HAP-1 (cell line): Measurements from ENCODE around the gene TAB3.

ENCODE experiments used
- DNase-seq, 2 experiments: peaks; one replicate each; pipeline ENCODE4 v3.0.0-alpha.2; 2016 to 2020; ENCODE audit warnings: low spot score in 2 of 2
- H3K27me3 ChIP-seq: fragments of 250-450 bp; sonication (Bioruptor Pico); 2 replicates; pipeline ENCODE4 v1.5.1; 2020; ENCODE audit warnings: low read depth, mild to moderate bottlenecking, moderate library complexity
- H3K36me3 ChIP-seq: fragments of 250-450 bp; sonication (Bioruptor Pico); replicated peaks from 2 replicates; pipeline ENCODE4 v1.5.1; 2020; ENCODE audit warnings: mild to moderate bottlenecking
- H3K4me1 ChIP-seq: fragments of 250-450 bp; sonication (Bioruptor Pico); 2 replicates; pipeline ENCODE4 v1.5.1; 2020; ENCODE audit warnings: mild to moderate bottlenecking
- H3K4me3 ChIP-seq: fragments of 250-450 bp; sonication (Bioruptor Pico); 2 replicates; pipeline ENCODE4 v1.5.1; 2020; ENCODE audit warnings: mild to moderate bottlenecking, moderate library complexity
- H3K9me3 ChIP-seq: fragments of 250-450 bp; sonication (Bioruptor Pico); 2 replicates; pipeline ENCODE4 v1.5.1; 2020; ENCODE audit warnings: mild to moderate bottlenecking, moderate library complexity
- in situ Hi-C: fragments of 300-500 bp; cut with MboI; formaldehyde crosslinking; loops from 3 replicates; pipeline ENCODE4 v1.14.3; 2020; ENCODE audit warnings: low sequenced_read_pairs, inconsistent platforms, mixed read lengths

TAB3 gene

GRCh38 chrX:30793767-30794103, 95.3 kb downstream of the TAB3 start:
- Histone ChIP-seq H3K27me3 (no peaks in the 10 kb centered on the region), H3K4me1 (no peaks in the 10 kb centered on the region), H3K36me3 (no peaks in the 10 kb centered on the region), H3K9me3 (no peaks in the 10 kb centered on the region), H3K4me3 (no peak overlapping the region)
- in situ Hi-C loops, result no loop called here
- DNase-seq, result no peak

- Histone ChIP-seq H3K9me3 (no peaks in the 10 kb centered on the region), H3K4me1 (no peaks in the 10 kb centered on the region), H3K36me3 (no peaks in the 10 kb centered on the region), H3K27me3 (no peaks in the 10 kb centered on the region), H3K4me3 (no peak overlapping the region)
- in situ Hi-C loops, result no loop called here
- no peak for DNase-seq
Measured at GRCh38 chrX:30793075-30793766, 95.8 kb downstream of the TAB3 start.

GRCh38 chrX:30791296-30792278, 97.5 kb downstream of the TAB3 start:
- Histone ChIP-seq H3K4me1 (no peaks in the 10 kb centered on the region), H3K36me3 (no peaks in the 10 kb centered on the region), H3K27me3 (no peaks in the 10 kb centered on the region), H3K9me3 (no peaks in the 10 kb centered on the region), H3K4me3 (no peak overlapping the region)
- in situ Hi-C loops, result no loop called here
- DNase-seq, result no peak

- DNase-seq, result no peak
- no peaks in the 10 kb centered on the region for H3K4me1 ChIP-seq
- in situ Hi-C loops, result no loop called here
- no peak overlapping the region for H3K4me3 ChIP-seq
- no peaks in the 10 kb centered on the region for H3K36me3 ChIP-seq
- no peaks in the 10 kb centered on the region for H3K27me3 ChIP-seq
- H3K9me3 ChIP-seq, result no peaks in the 10 kb centered on the region
Measured at GRCh38 chrX:30787012-30787411, 102.0 kb downstream of the TAB3 start.

DNA sequence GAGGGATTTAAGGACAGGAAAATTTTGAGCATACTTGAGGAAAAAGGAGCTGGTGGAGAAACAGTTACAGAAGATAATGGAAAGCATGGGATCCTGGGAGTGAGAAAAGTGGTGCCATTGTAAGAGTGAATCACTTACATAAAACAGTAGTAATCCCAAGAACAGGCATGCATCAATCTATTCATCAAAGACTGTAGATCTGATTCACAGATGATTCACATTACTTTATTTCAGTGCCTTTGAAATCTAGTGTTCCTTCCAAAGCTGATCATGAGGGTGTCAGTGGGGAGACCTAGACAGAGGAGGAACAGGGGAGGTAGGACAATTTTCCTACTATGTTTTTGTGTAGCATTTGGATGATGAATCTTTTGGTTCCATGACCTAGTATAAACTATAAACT, 102.7 kb downstream of the TAB3 start:
- no peaks in the 10 kb centered on the region for H3K4me1 ChIP-seq
- no peaks in the 10 kb centered on the region for H3K27me3 ChIP-seq
- no peaks in the 10 kb centered on the region for H3K36me3 ChIP-seq
- no peak overlapping the region for H3K4me3 ChIP-seq
- no peak for DNase-seq
- no peaks in the 10 kb centered on the region for H3K9me3 ChIP-seq
- in situ Hi-C loops, result no loop called here

- in situ Hi-C loops, result no loop called here
- H3K4me3 ChIP-seq, result no peak overlapping the region
- no peaks in the 10 kb centered on the region for H3K27me3 ChIP-seq
- no peak for DNase-seq
- no peaks in the 10 kb centered on the region for H3K36me3 ChIP-seq
- no peaks in the 10 kb centered on the region; the same call in 1 of the 2 replicates for H3K9me3 ChIP-seq
- H3K4me1 ChIP-seq, result no peaks in the 10 kb centered on the region
Measured at GRCh38 chrX:30781711-30782444, 107.2 kb downstream of the TAB3 start.

DNA sequence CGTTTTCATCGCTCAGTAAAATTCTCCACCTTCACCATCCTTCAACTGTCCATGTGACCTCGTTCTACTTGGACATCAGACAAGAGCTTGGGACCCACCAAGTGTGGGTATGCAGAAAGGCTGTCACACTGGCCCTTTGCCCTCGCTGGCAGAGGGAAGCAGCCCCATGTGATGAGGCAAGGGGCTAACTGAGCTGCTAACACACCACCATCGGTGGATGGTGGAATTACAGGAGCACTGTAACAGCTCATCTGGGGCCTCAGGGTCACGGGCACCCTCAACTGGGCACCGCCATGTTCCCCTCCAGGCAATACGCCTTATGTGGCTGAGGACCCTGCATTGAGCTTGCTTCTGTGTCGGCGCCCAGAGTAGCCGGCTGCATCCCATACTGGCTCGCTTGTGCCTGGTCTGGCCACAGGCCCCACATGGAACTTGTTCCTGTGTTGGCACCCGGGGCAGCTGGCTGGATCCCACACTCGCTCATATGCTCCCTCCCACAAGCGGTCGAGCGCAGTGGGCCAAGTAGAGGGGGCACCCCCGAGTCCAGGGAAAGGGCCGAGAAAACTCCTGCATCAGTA, 109.5 kb downstream of the TAB3 start:
- no peaks in the 10 kb centered on the region for H3K4me1 ChIP-seq
- in situ Hi-C loops, result no loop called here

GRCh38 chrX:30777575-30777974, 111.5 kb downstream of the TAB3 start:
- in situ Hi-C loops, result no loop called here
- H3K4me3 ChIP-seq, result no peak overlapping the region
- H3K9me3 ChIP-seq, result no peaks in the 10 kb centered on the region; the same call in 1 of the 2 replicates
- no peak for DNase-seq
- H3K4me1 ChIP-seq, result no peaks in the 10 kb centered on the region
- H3K27me3 ChIP-seq, result no peaks in the 10 kb centered on the region
- H3K36me3 ChIP-seq, result no peaks in the 10 kb centered on the region

More for the DNA sequence above, 109.5 kb downstream of the TAB3 start:
- Histone ChIP-seq H3K36me3 (no peaks in the 10 kb centered on the region), H3K4me3 (no peak overlapping the region), H3K9me3 (no peaks in the 10 kb centered on the region; the same call in 1 of the 2 replicates), H3K27me3 (no peaks in the 10 kb centered on the region)
- DNase-seq, result no peak
